Measurements from ENCODE around the gene FGF6. TPM values are rescaled to one million over a fixed set of nuclear protein-coding genes. Genes with fewer than 3 reads are reported as not detected.

FGF6 gene
- total and polyA plus RNA-seq, 2 of the 13 experiments (the other 11 are each of a cell fraction or from before 2014, with no cell fraction given) = not detected

DNA sequence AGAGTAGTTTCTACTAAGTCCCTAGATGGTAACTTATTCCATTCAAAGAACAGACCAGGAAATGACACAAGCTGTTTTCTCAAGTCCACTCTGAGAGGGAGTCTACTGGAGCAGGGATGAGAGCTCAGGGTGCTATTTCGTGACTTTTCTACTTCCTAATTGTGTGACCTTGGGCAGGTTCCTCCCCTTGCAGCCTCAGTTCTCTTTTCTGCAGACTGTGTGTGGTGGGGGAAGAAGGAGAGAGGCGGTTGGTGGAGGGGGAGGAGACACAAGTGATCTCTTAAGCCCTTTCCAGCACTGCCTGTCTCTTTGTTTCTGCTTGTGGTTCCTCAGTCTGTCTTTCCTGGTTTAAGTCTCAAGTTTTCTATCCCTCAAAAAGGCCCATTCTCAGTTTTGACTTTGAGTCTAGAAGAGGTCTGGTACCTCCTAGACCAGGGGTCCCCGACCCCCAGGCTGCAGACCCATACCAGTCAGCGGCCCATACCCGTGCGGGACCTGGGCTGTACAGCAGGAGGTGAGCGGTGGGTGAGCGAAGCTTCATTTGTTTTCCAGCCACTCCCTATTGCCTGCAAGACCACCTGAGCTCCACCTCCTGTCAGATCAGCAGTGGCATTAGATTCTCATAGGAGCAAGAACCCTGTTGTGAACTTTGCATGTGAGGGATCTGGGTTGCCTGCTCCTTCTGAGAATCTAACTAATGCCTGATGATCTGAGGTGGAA, 10.7 kb downstream of the FGF6 start (continued):
- TF ChIP-seq, protein P1, sequence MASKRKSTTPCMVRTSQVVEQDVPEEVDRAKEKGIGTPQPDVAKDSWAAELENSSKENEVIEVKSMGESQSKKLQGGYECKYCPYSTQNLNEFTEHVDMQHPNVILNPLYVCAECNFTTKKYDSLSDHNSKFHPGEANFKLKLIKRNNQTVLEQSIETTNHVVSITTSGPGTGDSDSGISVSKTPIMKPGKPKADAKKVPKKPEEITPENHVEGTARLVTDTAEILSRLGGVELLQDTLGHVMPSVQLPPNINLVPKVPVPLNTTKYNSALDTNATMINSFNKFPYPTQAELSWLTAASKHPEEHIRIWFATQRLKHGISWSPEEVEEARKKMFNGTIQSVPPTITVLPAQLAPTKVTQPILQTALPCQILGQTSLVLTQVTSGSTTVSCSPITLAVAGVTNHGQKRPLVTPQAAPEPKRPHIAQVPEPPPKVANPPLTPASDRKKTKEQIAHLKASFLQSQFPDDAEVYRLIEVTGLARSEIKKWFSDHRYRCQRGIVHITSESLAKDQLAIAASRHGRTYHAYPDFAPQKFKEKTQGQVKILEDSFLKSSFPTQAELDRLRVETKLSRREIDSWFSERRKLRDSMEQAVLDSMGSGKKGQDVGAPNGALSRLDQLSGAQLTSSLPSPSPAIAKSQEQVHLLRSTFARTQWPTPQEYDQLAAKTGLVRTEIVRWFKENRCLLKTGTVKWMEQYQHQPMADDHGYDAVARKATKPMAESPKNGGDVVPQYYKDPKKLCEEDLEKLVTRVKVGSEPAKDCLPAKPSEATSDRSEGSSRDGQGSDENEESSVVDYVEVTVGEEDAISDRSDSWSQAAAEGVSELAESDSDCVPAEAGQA (IDR thresholded peaks at IDR 0.05; ENCODE audit: low read depth) = no peak
- TF ChIP-seq, protein P1 (CRISPR knock-in tag; IDR thresholded peaks at IDR 0.05; ENCODE audit: borderline replicate concordance) = no peak
- TF ChIP-seq HOXA7 (CRISPR knock-in tag; IDR thresholded peaks at IDR 0.05) = no peak
- TF ChIP-seq, protein P2, sequence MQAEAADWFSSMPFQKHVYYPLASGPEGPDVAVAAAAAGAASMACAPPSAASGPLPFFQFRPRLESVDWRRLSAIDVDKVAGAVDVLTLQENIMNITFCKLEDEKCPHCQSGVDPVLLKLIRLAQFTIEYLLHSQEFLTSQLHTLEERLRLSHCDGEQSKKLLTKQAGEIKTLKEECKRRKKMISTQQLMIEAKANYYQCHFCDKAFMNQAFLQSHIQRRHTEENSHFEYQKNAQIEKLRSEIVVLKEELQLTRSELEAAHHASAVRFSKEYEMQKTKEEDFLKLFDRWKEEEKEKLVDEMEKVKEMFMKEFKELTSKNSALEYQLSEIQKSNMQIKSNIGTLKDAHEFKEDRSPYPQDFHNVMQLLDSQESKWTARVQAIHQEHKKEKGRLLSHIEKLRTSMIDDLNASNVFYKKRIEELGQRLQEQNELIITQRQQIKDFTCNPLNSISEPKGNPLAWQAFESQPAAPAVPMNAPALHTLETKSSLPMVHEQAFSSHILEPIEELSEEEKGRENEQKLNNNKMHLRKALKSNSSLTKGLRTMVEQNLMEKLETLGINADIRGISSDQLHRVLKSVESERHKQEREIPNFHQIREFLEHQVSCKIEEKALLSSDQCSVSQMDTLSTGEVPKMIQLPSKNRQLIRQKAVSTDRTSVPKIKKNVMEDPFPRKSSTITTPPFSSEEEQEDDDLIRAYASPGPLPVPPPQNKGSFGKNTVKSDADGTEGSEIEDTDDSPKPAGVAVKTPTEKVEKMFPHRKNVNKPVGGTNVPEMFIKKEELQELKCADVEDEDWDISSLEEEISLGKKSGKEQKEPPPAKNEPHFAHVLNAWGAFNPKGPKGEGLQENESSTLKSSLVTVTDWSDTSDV (CRISPR knock-in tag; IDR thresholded peaks at IDR 0.05) = no peak
